Neuronal stem cell (in vitro differentiated cells): ENCODE measurements around the gene GRID1.

ENCODE experiments used
- DNase-seq: peaks from one replicate; pipeline ENCODE4 v3.0.0-alpha.2; 2013; ENCODE audit warnings: low spot score
- H2AFZ ChIP-seq: one replicate; pipeline ENCODE4 v1.6.1; 2013; ENCODE audit warnings: mild to moderate bottlenecking, low read length, inconsistent platforms
- H2AK5ac ChIP-seq: 2 replicates; pipeline ENCODE4 v1.6.1; 2013; ENCODE audit warnings: low read depth, mild to moderate bottlenecking, inconsistent platforms, low read length, moderate library complexity, mixed read lengths
- H2BK120ac ChIP-seq: 2 replicates; pipeline ENCODE4 v1.6.1; 2013; ENCODE audit warnings: low read depth, mild to moderate bottlenecking, inconsistent platforms, low read length, moderate library complexity, mixed read lengths
- H2BK12ac ChIP-seq: one replicate; pipeline ENCODE4 v1.6.1; 2013; ENCODE audit warnings: low read length, inconsistent platforms
- H2BK15ac ChIP-seq: 2 replicates; pipeline ENCODE4 v1.6.1; 2013; ENCODE audit warnings: mild to moderate bottlenecking, low read length, inconsistent platforms, mixed read lengths
- H2BK5ac ChIP-seq: one replicate; pipeline ENCODE4 v1.6.1; 2013; ENCODE audit warnings: inconsistent platforms, mild to moderate bottlenecking, low read length, moderate library complexity
- H3K14ac ChIP-seq: one replicate; pipeline ENCODE4 v1.6.1; 2013; ENCODE audit warnings: low read length, inconsistent platforms
- H3K18ac ChIP-seq: 2 replicates; pipeline ENCODE4 v1.6.1; 2013; ENCODE audit warnings: low read length, inconsistent platforms
- H3K23ac ChIP-seq: 2 replicates; pipeline ENCODE4 v1.6.1; 2013; ENCODE audit warnings: low read depth, mild to moderate bottlenecking, mixed read lengths, low read length, inconsistent platforms; ENCODE audit not compliant: poor library complexity
- H3K27ac ChIP-seq: replicated peaks from 3 replicates; pipeline ENCODE4 v1.5.1; 2013; ENCODE audit warnings: low read length, inconsistent platforms
- H3K27me3 ChIP-seq, 3 experiments: 2 replicates each; pipeline ENCODE4 v1.6.1; 2013; ENCODE audit warnings: low read length in 3 of 3, mild to moderate bottlenecking in 2 of 3, inconsistent platforms in 1 of 3, low read depth in 1 of 3, mixed read lengths in 1 of 3, moderate library complexity in 1 of 3; ENCODE audit not compliant: control insufficient read depth in 3 of 3, insufficient read depth in 3 of 3
- H3K36me3 ChIP-seq, 2 donors: replicated peaks in 1 of 2; 2 replicates each; pipeline ENCODE4 v1.6.1; 2013; ENCODE audit warnings: low read length in 2 of 2; ENCODE audit not compliant: control insufficient read depth in 2 of 2, insufficient read depth in 2 of 2
- H3K4ac ChIP-seq: 2 replicates; pipeline ENCODE4 v1.6.1; 2013; ENCODE audit warnings: inconsistent platforms, mild to moderate bottlenecking, low read length, moderate library complexity
- H3K4me1 ChIP-seq, 2 donors: 1 replicate in 1 of 2; 2 replicates in 1 of 2; pipeline ENCODE4 v1.6.1; 2013; ENCODE audit warnings: low read length in 2 of 2, low read depth in 1 of 2; ENCODE audit not compliant: control insufficient read depth in 2 of 2, insufficient read depth in 1 of 2
- H3K4me2 ChIP-seq: one replicate; pipeline ENCODE4 v1.6.1; 2013; ENCODE audit warnings: mild to moderate bottlenecking, low read length, inconsistent platforms; ENCODE audit not compliant: insufficient read depth, poor library complexity, severe bottlenecking
- H3K4me3 ChIP-seq, 2 donors: 2 replicates each; pipeline ENCODE4 v1.5.1; 2013; ENCODE audit warnings: low read length in 2 of 2, mild to moderate bottlenecking in 2 of 2, inconsistent platforms in 1 of 2, moderate library complexity in 1 of 2
- H3K79me1 ChIP-seq: one replicate; pipeline ENCODE4 v1.6.1; 2013; ENCODE audit warnings: low read depth, mild to moderate bottlenecking, inconsistent platforms, low read length, moderate library complexity
- H3K9ac ChIP-seq: one replicate; pipeline ENCODE4 v1.6.1; 2013; ENCODE audit warnings: mild to moderate bottlenecking, low read depth, low read length, inconsistent platforms; ENCODE audit not compliant: poor library complexity
- H3K9me3 ChIP-seq, 2 donors: replicated peaks in 1 of 2; 2 replicates each; pipeline versions ENCODE3 to v1.6.1; 2013; ENCODE audit warnings: low read length in 2 of 2, mild to moderate bottlenecking in 2 of 2, inconsistent platforms in 1 of 2, low read depth in 1 of 2, mixed read lengths in 1 of 2, moderate library complexity in 1 of 2; ENCODE audit not compliant: control insufficient read depth in 2 of 2, insufficient read depth in 1 of 2
- H4K8ac ChIP-seq: one replicate; pipeline ENCODE4 v1.6.1; 2013; ENCODE audit warnings: low read depth, mild to moderate bottlenecking, inconsistent platforms, low read length, moderate library complexity
- H4K91ac ChIP-seq: one replicate; pipeline ENCODE4 v1.6.1; 2013; ENCODE audit warnings: low read length, low read depth, mild to moderate bottlenecking, inconsistent platforms; ENCODE audit not compliant: poor library complexity
- WGBS, 2 donors: extraction: QIAGEN DNeasy Blood & Tissue Kit; methylation state at CpG; one replicate each; pipeline ENCODE4 v1.1.7; 2013; ENCODE audit warnings: missing lambda C conversion rate in 2 of 2, mixed read lengths in 1 of 2; ENCODE audit not compliant: insufficient read length in 2 of 2, insufficient replicate concordance in 1 of 2; ENCODE audit errors: extremely low coverage in 2 of 2; 5-methylcytosine and 5-hydroxymethylcytosine counted together

GRID1 gene

DNA sequence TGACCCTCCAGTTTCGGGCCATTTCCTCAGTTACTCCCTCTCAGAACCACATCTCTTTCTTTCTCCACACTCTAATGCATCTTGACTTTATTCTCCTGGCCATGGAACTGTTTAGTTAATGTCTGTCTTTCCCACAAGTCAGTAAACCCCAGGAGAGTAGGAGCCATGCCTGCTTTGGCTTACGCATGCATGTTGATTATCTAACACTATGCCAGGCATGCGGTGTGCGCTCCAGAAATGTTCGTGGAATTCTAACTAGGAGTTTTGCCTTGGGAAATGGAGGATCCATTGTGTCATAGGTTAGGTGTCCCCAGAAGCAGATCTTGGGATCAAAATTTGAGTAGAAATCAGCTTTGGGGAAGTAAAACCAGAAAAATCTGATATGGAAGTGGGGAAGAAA lies 308.9 kb downstream of the GRID1 start:
- no peak overlapping the region for H2BK5ac ChIP-seq
- H3K9me3 ChIP-seq, result no peaks in the 10 kb centered on the region
- no peaks in the 10 kb centered on the region for H3K27me3 ChIP-seq
- no peak overlapping the region for H4K91ac ChIP-seq
- no peak overlapping the region for H2AK5ac ChIP-seq
- no peak overlapping the region for H3K4ac ChIP-seq
- DNase-seq, result no peak
- H3K4me1 ChIP-seq, result no peaks in the 10 kb centered on the region
- no peak overlapping the region for H2BK15ac ChIP-seq
- H3K4me3 ChIP-seq, result no peak overlapping the region
- whole genome bisulfite sequencing, 2 donors, result no CpG with 5 or more reads among the region's 5 CpGs
- H3K79me1 ChIP-seq, result no peaks in the 10 kb centered on the region
- H3K4me2 ChIP-seq, result no peak overlapping the region
- no peak overlapping the region for H2BK12ac ChIP-seq
- no peak overlapping the region for H3K18ac ChIP-seq
- H3K14ac ChIP-seq, result no peak overlapping the region
- H2BK120ac ChIP-seq, result no peak overlapping the region
- no peak overlapping the region for H3K9ac ChIP-seq
- no peak overlapping the region for H3K27ac ChIP-seq
- no peaks in the 10 kb centered on the region for H3K36me3 ChIP-seq
- no peak overlapping the region for H3K23ac ChIP-seq
- no peak overlapping the region for H2AFZ ChIP-seq
- no peak overlapping the region for H4K8ac ChIP-seq

DNA sequence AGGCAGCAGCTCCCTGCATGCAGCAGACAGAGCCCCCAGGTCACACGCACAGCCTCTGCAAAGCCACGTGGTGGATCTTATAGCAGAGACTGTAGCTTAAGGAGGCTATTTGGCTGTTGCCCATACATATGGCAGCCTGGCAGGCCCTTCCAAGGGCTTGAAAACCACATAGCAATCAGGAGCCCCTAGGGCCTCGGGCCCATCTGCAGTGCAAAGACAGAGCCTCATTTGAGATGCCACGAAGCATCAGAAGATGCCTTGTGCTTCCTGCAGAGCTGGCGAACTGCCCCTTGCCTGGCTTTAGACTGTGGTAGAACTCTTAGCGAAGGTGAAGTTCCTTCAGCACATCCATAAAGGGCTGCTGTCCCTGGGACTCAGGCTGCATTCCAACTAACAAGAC lies 309.9 kb downstream of the GRID1 start:
- H2BK5ac ChIP-seq, result no peak overlapping the region
- H3K4me1 ChIP-seq, result no peaks in the 10 kb centered on the region
- no peak overlapping the region for H3K4ac ChIP-seq
- no peak overlapping the region for H2BK15ac ChIP-seq
- no peak overlapping the region for H2AK5ac ChIP-seq
- no peaks in the 10 kb centered on the region for H3K27me3 ChIP-seq
- no peaks in the 10 kb centered on the region for H3K9me3 ChIP-seq
- no peak overlapping the region for H3K18ac ChIP-seq
- H3K4me2 ChIP-seq, result no peak overlapping the region
- no peak overlapping the region for H2BK12ac ChIP-seq
- H4K8ac ChIP-seq, result no peak overlapping the region
- H4K91ac ChIP-seq, result no peak overlapping the region
- H3K27ac ChIP-seq, result no peak overlapping the region
- H3K79me1 ChIP-seq, result no peaks in the 10 kb centered on the region
- WGBS, 2 donors, result no CpG with 5 or more reads among the region's 6 CpGs
- H3K14ac ChIP-seq, result no peak overlapping the region
- no peak overlapping the region for H2BK120ac ChIP-seq
- no peak overlapping the region for H3K9ac ChIP-seq
- no peak overlapping the region for H2AFZ ChIP-seq
- DNase-seq, result no peak
- no peaks in the 10 kb centered on the region for H3K36me3 ChIP-seq
- no peak overlapping the region for H3K4me3 ChIP-seq
- H3K23ac ChIP-seq, result no peak overlapping the region

DNA sequence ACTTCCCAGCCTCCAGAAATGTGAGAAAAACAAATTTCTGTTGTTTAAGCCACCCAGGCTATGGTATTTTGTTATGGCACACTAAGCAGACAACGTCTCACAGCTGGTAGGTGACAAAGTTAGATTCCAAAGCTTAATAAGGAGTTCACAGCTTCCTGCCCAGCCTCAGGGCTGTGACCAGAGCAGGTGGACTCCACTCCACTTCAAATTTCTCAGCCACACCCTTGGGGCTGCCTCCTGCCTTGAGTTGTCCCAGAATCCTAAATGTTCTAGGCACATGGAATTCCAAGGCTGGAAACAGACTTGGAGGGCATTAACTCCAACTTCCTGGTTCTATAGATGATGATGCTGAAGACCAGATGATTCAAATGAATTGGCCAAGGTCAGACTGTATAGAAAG lies 310.7 kb downstream of the GRID1 start:
- Histone ChIP-seq H2BK15ac (no peak overlapping the region), H2BK5ac (no peak overlapping the region), H2AFZ (no peak overlapping the region), H2BK120ac (no peak overlapping the region), H2BK12ac (no peak overlapping the region), H3K4me3 (no peak overlapping the region), H3K9ac (no peak overlapping the region), H3K23ac (no peak overlapping the region), H3K27me3 (no peaks in the 10 kb centered on the region), H3K14ac (no peak overlapping the region), H3K36me3 (no peaks in the 10 kb centered on the region), H4K91ac (no peak overlapping the region), H2AK5ac (no peak overlapping the region), H3K27ac (no peak overlapping the region), H3K4me1 (no peaks in the 10 kb centered on the region), H3K79me1 (no peaks in the 10 kb centered on the region), H3K4ac (no peak overlapping the region), H3K18ac (no peak overlapping the region), H4K8ac (no peak overlapping the region), H3K4me2 (no peak overlapping the region), H3K9me3 (no peaks in the 10 kb centered on the region)
- no peak for DNase-seq
- no CpG with 5 or more reads among the region's 1 CpG for WGBS, 2 donors

DNA sequence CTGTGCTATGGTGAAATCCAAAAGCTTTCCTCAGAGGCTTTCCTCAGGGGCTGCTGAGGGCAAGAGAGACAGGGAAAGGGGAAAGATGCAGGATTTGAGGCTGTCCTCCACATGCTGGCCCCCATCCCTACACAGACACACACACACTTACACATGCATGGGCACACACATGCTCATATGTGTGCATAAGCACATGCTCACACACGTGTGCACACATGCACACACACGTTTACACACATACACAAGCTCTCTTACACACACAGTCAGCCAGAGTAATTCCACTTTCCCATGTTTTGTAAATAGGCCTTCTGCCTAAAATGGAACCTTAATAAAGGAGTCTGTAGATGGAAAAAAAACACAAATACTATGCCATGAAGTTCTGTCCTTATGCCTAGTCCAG lies 312.9 kb downstream of the GRID1 start:
- Histone ChIP-seq H4K8ac (no peak overlapping the region), H3K18ac (no peak overlapping the region), H4K91ac (no peak overlapping the region), H3K79me1 (no peaks in the 10 kb centered on the region), H3K9ac (no peak overlapping the region), H2BK5ac (no peak overlapping the region), H2BK15ac (no peak overlapping the region), H3K4me2 (no peak overlapping the region), H3K23ac (no peak overlapping the region), H3K27me3 (no peaks in the 10 kb centered on the region), H3K14ac (no peak overlapping the region), H3K4ac (no peak overlapping the region), H3K9me3 (no peaks in the 10 kb centered on the region), H2BK120ac (no peak overlapping the region), H2BK12ac (no peak overlapping the region), H2AFZ (no peak overlapping the region), H3K4me3 (peak overlapping the region in 1 of 2 donors; percentile 23), H3K36me3 (no peaks in the 10 kb centered on the region), H3K27ac (no peak overlapping the region), H3K4me1 (no peaks in the 10 kb centered on the region), H2AK5ac (no peak overlapping the region)
- WGBS, 2 donors, result no CpG with 5 or more reads among the region's 2 CpGs
- DNase-seq, result no peak
